ENCODE results near the gene KIF12. TPM values are rescaled to one million over a fixed set of nuclear protein-coding genes. Genes with fewer than 3 reads are reported as not detected.

Gene KIF12
- total and polyA plus RNA-seq, 2 of the 13 experiments (the other 11 are each of a cell fraction or from before 2014, with no cell fraction given): 1.8 to 12.5 TPM

- TF ChIP-seq SATB2 (CRISPR knock-in tag; IDR thresholded peaks at IDR 0.05) (no peak), ZSCAN31 (CRISPR knock-in tag; IDR thresholded peaks at IDR 0.05; ENCODE audit: low read depth) (0 out of 2 replicates have a peak, but pooled peaks have one; percentile 81), POLR2AphosphoS2 (IDR thresholded peaks at IDR 0.05; ENCODE audit: low read depth, low read length) (no peak), U2AF1 (optimal IDR thresholded peaks at IDR 0.05; ENCODE audit: low read depth, low read length) (peak; percentile 5), ZNF253 (CRISPR knock-in tag; IDR thresholded peaks at IDR 0.05; ENCODE audit: borderline replicate concordance) (peak; percentile 19; the same call in 1 of the 2 replicates), ZNF674 (CRISPR knock-in tag; IDR thresholded peaks at IDR 0.05; ENCODE audit: low read depth) (no peak), MIER2 (CRISPR knock-in tag; IDR thresholded peaks at IDR 0.05) (no peak; the same call in 1 of the 2 replicates), PTBP1 (IDR thresholded peaks at IDR 0.05; ENCODE audit: low read depth, low read length, poor library complexity, severe bottlenecking) (no peak), MAZ (IDR thresholded peaks at IDR 0.05; ENCODE audit: borderline replicate concordance, low read depth, low read length) (no peak; the same call in 1 of the 2 replicates), MAZ (CRISPR knock-in tag; IDR thresholded peaks at IDR 0.05; ENCODE audit: low read depth) (peak; percentile 73; the same call in 1 of the 2 replicates), MTF1 (CRISPR knock-in tag; IDR thresholded peaks at IDR 0.05) (no peak), ZNF83 (CRISPR knock-in tag; IDR thresholded peaks at IDR 0.05; ENCODE audit: borderline replicate concordance) (peak; percentile 52; the same call in 1 of the 2 replicates), BCL3 (CRISPR knock-in tag; IDR thresholded peaks at IDR 0.05) (peak; percentile 57; the same call in 1 of the 2 replicates), ERF (CRISPR knock-in tag; IDR thresholded peaks at IDR 0.05) (peak; percentile 92), ZNF225 (CRISPR knock-in tag; IDR thresholded peaks at IDR 0.05) (peak; percentile 24; the same call in 1 of the 2 replicates), ZNF747 (CRISPR knock-in tag; IDR thresholded peaks at IDR 0.05; ENCODE audit: borderline replicate concordance) (no peak), JUND (CRISPR knock-in tag; IDR thresholded peaks at IDR 0.05) (peak; percentile 71), DNMT1 (CRISPR knock-in tag; IDR thresholded peaks at IDR 0.05) (no peak), FOXO1 (CRISPR knock-in tag; IDR thresholded peaks at IDR 0.05) (peak; percentile 52; the same call in 1 of the 2 replicates), NFE2L1 (CRISPR knock-in tag; IDR thresholded peaks at IDR 0.05; ENCODE audit: borderline replicate concordance) (no peak), ZSCAN12 (CRISPR knock-in tag; IDR thresholded peaks at IDR 0.05) (no peak)
- TF ChIP-seq, protein P1, sequence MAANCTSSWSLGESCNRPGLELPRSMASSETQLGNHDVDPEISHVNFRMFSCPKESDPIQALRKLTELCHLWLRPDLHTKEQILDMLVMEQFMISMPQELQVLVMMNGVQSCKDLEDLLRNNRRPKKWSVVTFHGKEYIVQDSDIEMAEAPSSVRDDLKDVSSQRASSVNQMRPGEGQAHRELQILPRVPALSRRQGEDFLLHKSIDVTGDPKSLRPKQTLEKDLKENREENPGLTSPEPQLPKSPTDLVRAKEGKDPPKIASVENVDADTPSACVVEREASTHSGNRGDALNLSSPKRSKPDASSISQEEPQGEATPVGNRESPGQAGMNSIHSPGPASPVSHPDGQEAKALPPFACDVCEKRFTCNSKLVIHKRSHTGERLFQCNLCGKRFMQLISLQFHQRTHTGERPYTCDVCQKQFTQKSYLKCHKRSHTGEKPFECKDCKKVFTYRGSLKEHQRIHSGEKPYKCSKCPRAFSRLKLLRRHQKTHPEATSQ (CRISPR knock-in tag; IDR thresholded peaks at IDR 0.05; ENCODE audit: borderline replicate concordance): peak; percentile 46; the same call in 1 of the 2 replicates
- TF ChIP-seq, protein P2, sequence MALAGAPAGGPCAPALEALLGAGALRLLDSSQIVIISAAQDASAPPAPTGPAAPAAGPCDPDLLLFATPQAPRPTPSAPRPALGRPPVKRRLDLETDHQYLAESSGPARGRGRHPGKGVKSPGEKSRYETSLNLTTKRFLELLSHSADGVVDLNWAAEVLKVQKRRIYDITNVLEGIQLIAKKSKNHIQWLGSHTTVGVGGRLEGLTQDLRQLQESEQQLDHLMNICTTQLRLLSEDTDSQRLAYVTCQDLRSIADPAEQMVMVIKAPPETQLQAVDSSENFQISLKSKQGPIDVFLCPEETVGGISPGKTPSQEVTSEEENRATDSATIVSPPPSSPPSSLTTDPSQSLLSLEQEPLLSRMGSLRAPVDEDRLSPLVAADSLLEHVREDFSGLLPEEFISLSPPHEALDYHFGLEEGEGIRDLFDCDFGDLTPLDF (CRISPR knock-in tag; IDR thresholded peaks at IDR 0.05): no peak
- TF ChIP-seq, protein P3, sequence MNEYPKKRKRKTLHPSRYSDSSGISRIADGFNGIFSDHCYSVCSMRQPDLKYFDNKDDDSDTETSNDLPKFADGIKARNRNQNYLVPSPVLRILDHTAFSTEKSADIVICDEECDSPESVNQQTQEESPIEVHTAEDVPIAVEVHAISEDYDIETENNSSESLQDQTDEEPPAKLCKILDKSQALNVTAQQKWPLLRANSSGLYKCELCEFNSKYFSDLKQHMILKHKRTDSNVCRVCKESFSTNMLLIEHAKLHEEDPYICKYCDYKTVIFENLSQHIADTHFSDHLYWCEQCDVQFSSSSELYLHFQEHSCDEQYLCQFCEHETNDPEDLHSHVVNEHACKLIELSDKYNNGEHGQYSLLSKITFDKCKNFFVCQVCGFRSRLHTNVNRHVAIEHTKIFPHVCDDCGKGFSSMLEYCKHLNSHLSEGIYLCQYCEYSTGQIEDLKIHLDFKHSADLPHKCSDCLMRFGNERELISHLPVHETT (CRISPR knock-in tag; conservative IDR thresholded peaks at IDR 0.05): no peak
These were observed 16.9 kb downstream of the KIF12 start (continued) for GRCh38 chr9:114082017-114082762.
